Measurements from ENCODE around the gene ATP8B3.

ATP8B3 gene

GRCh38 chr19:1851654-1852580, 39.8 kb upstream of the ATP8B3 start:
- DNase-seq (ENCODE audit: low read depth in 2 of 2), result no peak

DNA sequence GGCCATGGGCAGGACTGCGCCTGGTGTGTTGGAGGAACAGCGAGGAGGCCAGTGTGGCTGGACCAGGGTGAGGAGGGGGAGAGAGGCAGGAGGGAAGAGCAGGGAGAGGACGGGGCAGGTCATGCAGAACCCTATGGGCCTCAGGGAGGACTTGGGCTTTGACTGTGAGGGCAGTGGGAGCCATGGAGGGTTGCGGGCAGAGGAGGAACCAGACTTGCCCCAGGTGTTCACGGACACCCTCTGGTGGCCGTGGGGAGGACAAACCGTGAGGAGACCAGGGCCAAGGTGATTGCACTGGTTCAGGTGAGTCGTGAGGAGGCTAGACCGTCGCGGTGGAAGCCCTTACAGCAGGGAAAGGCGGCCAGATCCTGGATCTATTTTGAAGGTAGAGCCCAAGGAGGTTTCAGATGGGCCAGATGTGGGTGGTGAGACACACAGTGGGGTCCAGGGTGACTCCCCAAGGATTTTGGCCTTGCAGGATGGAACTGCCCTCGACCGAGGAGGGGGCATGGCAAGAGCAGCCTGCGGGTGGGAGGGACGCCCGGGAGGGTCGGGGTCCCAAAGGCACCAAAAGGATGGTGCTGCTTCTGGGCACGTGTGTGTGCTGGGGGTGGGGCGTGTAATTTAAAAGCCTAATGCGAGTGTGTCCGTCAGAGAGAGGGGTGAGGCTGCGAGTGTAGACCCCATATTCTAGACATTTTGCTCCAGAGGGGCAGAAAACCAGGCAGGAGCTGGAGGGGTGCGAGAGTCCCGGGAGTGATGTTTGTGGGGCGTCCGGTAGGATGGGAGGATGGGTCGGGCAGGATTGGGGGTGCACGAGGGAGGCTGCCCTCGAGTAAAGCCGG, 39.0 kb upstream of the ATP8B3 start:
- DNase-seq (ENCODE audit: low read depth in 2 of 2), result no peak

DNA sequence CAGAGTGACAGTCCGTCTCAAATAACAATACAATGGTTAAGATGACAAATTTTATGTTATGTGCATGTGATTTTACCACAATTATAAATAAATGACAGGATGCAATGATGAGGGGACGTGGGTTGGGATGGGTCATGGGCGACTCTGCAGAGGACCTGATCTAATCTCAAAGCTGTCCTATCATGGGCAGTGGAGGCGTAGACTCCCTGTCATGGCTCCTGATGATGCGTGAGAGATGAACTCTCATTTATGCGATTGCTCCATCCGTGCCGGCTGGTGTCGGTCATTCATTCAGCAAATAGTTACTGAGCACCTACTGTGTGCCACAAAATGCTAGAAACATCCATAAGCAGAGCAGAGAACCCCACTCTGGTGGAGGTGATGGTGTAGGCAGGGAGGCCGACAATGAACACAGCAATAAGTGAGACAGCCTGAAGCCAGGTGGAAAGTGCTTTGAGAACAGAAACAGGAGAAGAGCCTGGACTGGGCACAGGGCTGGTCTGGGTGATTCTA, 37.9 kb upstream of the ATP8B3 start:
- DNase-seq (ENCODE audit: low read depth in 2 of 2), result no peak

DNA sequence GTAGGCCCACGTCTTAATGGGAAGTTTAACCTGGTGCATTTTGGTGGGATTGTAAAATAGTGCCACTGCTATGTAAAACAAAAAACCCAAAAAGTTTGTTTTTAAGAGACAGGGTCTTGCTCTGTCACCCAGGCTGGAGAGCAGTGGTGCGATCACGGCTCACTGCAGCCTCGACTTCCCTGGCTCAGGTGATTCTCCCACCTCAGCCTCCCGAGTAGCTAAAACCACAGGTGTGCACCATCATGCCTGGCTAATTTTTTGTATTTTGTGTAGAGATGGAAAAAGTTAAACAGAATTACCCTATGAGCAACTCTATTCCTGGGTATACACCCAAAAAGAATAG, 37.0 kb upstream of the ATP8B3 start:
- no peak for DNase-seq (ENCODE audit: low read depth in 2 of 2)

DNA sequence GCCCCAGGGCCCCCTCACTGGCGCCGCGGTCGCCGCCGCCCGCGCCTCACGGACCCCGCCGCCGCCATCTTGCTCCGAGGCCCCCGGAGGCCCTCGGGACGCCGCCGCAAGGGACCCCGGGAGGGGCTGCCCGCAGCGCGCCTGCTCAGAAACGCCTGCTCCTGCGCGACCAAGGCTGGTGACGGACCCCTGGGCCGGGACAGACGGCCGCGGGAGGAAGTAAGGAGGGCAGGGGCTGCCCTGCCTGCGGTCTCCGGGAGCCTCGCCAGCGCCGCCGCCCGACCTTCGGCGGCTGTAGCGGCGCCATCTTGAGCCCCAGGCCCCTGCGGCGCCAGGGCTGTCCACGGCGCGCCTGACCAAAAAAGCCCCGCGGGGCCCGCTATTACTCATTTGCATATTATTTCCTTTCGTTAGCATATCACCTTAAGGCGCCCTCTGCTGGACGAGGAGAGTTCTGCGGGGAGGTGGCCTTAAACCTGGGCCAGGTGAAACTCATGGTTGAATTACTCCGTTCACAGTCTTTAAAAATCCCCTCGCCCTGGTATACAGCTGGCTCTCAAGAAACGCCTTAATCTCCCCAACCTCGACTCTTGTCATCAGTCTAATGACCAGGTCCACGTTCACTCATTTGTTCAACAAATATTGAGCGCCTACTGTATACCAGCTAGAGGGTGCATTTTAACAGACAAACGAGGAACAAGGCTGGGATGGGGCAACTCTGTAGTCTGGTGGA, 36.5 kb upstream of the ATP8B3 start, which contains the start of gene REXO1:
TSS of gene REXO1 (minus strand) at position 85 of the 733 bp plus-strand sequence. CDS start 125 bp downstream, outside the sequence.
- peak; percentile 93 to 98 for DNase-seq (ENCODE audit: low read depth in 2 of 2)

- DNase-seq (ENCODE audit: low read depth in 2 of 2), result no peak
Observed at GRCh38 chr19:1847684-1848398, 35.8 kb upstream of the ATP8B3 start.

GRCh38 chr19:1847348-1847683, 35.2 kb upstream of the ATP8B3 start:
- DNase-seq (ENCODE audit: low read depth in 2 of 2), result no peak

DNA sequence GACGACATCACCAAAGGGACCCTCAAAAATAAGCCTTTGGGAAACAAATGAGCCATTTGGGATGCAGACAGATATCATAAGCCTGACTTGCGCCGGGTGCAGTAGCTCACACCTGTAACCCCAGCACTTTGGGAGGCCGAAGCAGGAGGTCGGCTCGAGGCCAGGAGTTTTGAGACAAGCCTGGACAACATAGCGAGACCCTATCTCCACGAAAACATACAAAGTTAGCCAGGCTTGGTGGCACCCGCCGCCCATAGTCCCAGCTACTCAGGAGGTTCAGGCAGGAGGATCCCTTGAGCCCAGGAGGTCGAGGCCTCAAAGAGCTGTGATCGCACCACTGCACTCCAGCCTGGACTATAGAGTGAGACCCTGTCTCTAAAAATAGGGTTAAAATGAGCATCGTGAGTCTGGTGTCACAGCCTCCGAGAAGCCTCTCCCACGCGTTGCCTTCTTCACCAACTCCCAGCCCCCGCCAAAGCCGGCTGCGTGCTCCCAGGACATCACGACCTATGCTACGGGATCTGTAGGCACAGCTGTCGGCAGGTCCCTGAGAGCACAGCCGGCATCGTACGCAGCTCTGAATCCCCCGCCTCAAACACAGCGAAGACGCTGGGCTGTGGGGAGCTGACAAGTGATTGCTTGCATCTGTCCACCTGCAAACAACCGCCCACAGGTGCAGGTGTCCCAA, 34.6 kb upstream of the ATP8B3 start:
- DNase-seq (ENCODE audit: low read depth in 2 of 2), result no peak

DNA sequence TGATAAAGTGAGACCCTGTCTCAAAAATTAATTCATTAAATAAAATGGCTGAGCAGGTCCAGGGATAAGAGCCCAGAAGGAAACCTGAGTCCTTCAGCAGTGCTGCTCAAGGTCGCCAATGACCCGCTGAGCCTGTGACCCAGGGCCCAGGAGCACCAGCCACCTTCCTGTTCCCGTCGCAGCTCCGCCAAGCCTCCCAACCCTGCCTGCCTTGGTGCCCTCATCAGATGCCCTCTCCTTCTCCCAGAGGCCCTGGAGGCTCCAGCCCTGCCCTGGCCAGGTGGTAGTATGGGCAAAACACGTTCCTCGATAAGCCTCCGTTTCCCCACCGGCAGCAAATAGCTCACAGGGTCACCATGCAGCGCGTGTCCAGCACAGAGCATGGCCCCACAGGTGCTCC, 33.6 kb upstream of the ATP8B3 start:
- DNase-seq (ENCODE audit: low read depth in 2 of 2), result no peak

DNA sequence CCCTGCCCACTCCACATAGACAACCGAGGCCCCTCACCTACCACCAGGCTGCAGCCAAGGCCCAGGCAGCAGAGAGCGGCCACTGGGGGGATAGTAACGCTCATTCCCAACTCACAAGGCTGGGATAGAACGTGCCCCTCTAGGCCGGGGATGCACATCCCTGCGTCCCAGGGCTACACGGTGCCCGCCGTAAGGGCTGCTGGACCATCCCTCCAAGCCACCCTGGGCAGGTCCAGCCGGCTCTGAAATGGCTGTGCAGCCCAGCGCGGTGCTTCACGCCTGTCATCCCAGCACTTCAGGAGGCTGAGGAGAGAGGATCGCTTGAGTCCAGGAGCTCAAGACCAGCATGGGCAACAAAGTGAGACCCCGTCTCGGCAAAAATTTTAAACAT, 33.0 kb upstream of the ATP8B3 start:
- no peak for DNase-seq (ENCODE audit: low read depth in 2 of 2)

DNA sequence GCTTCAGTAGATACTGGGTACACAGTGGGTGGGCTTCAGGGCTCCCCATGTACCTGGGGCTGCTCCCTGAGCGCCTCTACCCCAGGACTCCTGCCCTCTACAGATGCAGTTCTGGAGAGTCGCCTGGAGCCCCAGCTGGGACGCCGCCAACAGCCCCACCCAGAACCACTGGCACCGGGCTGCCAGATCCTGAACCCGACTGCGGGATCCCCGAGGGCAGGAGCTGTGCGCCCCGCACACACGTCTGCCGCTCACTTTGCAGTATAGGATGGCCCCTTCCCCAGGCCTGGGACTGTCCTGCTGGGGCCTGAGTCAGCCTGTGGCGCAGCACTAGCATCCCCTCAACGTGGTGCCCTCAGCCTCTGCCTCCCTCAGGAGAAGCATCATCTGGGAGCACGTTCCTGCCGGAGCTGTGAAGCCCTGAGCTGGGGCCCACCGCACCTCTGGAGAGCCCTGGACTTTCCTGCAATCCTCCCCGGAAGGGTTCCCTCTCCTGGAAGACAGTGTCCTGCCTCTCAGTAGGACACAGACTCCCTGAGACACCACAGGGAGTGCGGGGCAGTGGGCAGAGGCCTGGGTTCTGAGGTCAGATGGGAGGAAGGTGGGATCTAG, 32.5 kb upstream of the ATP8B3 start:
- no peak for DNase-seq (ENCODE audit: low read depth in 2 of 2)

- no peak for DNase-seq (ENCODE audit: low read depth in 2 of 2)
Observed at GRCh38 chr19:1843646-1844394, 31.7 kb upstream of the ATP8B3 start.

GRCh38 chr19:1843116-1843515, 31.0 kb upstream of the ATP8B3 start:
- DNase-seq (ENCODE audit: low read depth in 2 of 2), result no peak

- no peak for DNase-seq (ENCODE audit: low read depth in 2 of 2)
Observed at GRCh38 chr19:1841209-1841924, 29.3 kb upstream of the ATP8B3 start.

DNA sequence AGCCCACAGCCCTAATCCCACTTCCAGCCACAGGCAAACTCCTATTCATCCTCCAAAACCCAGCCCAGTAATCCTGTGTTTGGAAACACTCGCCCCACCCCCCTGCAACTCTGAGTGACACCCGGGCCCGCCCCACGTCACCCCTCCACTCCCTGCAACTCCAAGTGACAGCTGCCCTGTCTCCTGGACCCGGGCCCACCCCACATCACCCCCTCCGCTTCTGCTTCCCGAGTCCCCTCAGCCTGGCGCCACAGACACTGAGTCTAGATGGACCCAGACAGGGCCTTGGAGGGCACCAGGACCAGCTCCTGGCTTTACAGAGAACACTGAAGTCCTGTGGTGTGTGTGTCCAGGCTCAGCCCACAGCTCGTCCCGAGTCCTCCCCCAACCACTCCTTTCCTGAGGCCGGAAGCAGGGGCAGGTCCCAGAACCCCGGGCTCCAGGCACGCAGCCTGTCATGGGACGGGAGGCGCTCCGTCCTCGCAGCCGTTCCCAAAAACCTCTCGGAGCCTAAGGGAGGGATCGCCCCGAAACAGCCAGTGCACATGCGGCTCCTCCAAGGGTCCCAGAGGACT, 28.6 kb upstream of the ATP8B3 start:
- DNase-seq (ENCODE audit: low read depth in 2 of 2), result no peak

DNA sequence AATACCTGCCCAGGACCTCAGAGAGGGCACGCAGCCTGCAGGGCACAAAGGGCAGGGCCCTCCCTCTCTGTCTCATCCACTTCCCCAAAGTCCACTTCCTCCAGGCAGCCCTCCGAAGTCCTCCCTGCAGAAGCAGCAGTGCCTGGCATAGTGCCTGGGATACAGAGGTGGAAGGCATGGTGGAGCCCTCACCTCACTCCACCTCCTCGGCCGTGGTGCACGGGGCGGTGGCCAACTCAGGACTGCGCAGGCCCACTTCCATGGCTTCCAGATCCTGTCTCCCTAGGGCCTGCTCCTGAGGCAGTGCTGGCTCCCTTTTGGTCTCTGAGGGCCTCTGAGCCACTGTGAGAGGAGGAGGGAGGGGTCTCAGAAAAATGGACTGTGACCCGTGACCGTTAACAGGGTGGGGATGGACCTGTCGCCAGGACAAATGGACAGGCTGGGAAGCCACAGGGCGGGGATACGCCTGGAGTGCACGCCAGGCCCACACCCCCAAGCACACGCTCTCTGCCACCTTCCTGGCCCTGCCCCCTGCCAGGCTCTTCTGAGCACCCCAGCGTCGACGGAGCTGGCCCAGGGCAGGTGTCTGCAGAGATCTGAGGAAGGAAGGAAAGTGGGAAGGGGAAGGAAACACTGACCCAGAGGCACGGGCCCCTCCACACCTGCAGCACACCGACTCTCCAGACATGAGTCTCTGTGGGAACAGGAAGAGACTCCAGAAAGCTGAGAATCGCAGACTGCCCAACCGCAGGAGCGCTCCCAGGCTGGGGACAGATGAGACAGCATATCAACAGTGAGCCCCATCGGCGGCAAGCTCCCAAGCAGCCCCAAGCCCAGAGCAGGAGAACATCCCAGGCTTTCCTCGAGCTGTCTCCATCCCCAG, 27.8 kb upstream of the ATP8B3 start:
- DNase-seq (ENCODE audit: low read depth in 2 of 2), result no peak

DNA sequence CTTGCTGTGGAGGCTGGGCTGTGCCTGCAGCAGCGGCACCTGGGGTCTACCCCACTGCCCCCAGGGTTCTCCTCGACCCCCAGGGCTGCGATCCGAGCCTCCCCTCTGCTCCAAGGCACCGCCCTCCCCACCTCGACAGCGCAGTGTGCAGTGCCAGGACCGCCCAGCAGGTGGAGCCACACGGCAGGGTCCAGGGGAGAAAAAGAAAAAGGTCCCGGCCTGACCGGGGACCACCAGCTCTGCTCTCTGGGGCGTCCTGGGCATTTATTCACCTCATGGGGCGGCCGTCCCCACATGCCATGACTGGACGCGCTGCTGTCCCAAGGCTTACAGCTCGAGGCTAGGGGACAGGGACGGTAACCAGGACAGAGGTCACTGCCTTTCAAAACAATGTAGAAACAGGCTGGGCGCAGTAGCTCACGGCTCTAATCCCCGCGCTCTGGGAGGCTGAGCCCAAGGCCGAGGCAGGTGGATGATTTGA, 25.6 kb upstream of the ATP8B3 start:
- peak in 1 of 2 experiments; percentile 62 for DNase-seq (ENCODE audit: low read depth in 2 of 2)

Data from stimulated activated CD4-positive, alpha-beta T cell treated with anti-CD3 and anti-CD28 coated beads, Interleukin-12 subunit alpha, Interleukin-12 subunit beta, amount 100 ng/mL, for 24 hours (primary cell).